Right lobe of liver (tissue), 4 donors: ENCODE measurements around the gene RASD2.

Experiments
- POLR2A ChIP-seq: fragments of 450-650 bp; IDR thresholded peaks from one replicate; pipeline ENCODE4 v1.6.1; 2017; ENCODE audit warnings: antibody characterized with exemption, mild to moderate bottlenecking
- TF ChIP-seq, protein P1 (sequence below), 4 donors: fragments of 200-600 bp in 3 of 4; fragments of 450-650 bp in 1 of 4; IDR thresholded peaks; one replicate each; pipeline versions ENCODE4 v1.5.1 to v1.8.0; 2016 to 2022; ENCODE audit warnings: antibody characterized with exemption in 4 of 4, mild to moderate bottlenecking in 2 of 4
- donor health status: DM: no; HTN: no; CAD: no.
- donor health status: DM: no; HTN: no; CAD: no.
- donor health status: DM: no; HTN: yes; CAD: no.

DNA sequence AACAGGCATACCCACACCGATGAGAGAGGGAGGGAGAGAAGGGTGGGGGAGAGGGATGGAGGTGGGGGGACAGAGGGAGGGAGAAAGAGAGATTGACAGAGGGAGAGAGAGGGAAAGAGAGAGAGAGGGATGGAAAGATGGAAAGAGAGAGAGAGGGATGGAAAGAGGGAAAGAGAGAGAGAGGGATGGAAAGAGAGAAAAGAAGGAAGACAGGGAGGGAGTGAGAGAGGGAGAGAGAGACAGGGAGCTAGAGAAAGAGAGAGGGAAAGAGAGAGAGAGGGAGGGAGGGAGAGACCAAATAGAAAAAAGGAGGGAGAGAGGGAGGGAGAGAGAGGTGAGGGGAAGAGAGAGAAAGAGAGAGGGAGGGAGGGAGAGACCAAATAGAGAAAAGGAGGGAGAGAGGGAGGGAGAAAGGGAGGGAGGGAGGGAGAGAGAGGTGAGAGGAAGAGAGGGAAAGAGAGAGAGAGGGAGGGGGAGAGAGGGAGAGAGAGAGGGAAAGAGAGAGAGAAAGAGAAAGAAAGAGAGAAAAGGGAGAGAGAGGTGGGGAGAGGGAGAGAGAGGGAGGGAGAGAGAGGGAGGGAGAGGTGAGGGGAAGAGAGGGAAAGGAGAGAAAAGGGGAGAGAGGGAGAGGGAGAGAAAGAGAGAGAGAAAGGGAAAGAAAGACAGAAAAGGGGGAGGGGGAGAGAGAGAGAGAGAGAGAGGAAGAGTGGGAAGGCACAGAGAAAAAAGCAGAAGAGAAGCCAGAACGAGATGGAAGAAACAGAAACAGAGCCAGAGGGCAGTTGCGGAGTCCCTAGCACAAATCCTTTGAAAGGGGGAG is 52.6 kb downstream of the RASD2 start:
- TF ChIP-seq, protein P1, sequence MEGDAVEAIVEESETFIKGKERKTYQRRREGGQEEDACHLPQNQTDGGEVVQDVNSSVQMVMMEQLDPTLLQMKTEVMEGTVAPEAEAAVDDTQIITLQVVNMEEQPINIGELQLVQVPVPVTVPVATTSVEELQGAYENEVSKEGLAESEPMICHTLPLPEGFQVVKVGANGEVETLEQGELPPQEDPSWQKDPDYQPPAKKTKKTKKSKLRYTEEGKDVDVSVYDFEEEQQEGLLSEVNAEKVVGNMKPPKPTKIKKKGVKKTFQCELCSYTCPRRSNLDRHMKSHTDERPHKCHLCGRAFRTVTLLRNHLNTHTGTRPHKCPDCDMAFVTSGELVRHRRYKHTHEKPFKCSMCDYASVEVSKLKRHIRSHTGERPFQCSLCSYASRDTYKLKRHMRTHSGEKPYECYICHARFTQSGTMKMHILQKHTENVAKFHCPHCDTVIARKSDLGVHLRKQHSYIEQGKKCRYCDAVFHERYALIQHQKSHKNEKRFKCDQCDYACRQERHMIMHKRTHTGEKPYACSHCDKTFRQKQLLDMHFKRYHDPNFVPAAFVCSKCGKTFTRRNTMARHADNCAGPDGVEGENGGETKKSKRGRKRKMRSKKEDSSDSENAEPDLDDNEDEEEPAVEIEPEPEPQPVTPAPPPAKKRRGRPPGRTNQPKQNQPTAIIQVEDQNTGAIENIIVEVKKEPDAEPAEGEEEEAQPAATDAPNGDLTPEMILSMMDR (IDR thresholded peaks at IDR 0.05), result no peak
- no peak for TF ChIP-seq POLR2A
